ENCODE results near the gene FAM240A. TPM values are rescaled to one million over a fixed set of nuclear protein-coding genes. Genes with fewer than 3 reads are reported as not detected.

The FAM240A gene
- total RNA-seq, 1 donor from 2014 or later = not detected

- Histone ChIP-seq H3K9me3 (ENCODE audit: low read depth) (no peaks in the 10 kb centered on the region), H3K4me1 (peaks cover 47% of the 10 kb centered on the region), H2AFZ (replicated peaks) (no peak overlapping the region), H3K36me3 (no peaks in the 10 kb centered on the region), H3K79me2 (ENCODE audit: low read depth) (no peaks in the 10 kb centered on the region), H4K20me1 (ENCODE audit: low read depth) (no peaks in the 10 kb centered on the region), H3K27me3 (no peaks in the 10 kb centered on the region), H3K9ac (no peak overlapping the region), H3F3A (ENCODE audit: low read depth) (no peaks in the 10 kb centered on the region), H3K4me2 (peak overlapping the region; percentile 49), H3K27ac (no peak overlapping the region), H3K4me3 (no peak overlapping the region)
- peak overlapping the region; percentile 78 for H3K27ac Mint-ChIP-seq
- no peaks in the 10 kb centered on the region for H3K9me3 Mint-ChIP-seq
- peak overlapping the region; percentile 16 for H3K4me3 Mint-ChIP-seq
- TF ChIP-seq EZH2 (IDR thresholded peaks at IDR 0.05) (no peak), CTCF (IDR thresholded peaks at IDR 0.05) (no peak), EZH2phosphoT487 (IDR thresholded peaks at IDR 0.05) (no peak)
- no peak for DNase-seq (ENCODE audit: low spot score)
- H3K36me3 Mint-ChIP-seq = no peaks in the 10 kb centered on the region
- peaks cover 50% of the 10 kb centered on the region for H3K4me1 Mint-ChIP-seq
- peaks cover 22% of the 10 kb centered on the region for H3K27me3 Mint-ChIP-seq (ENCODE audit: insufficient read depth, low read depth)
These were observed 50.6 kb downstream of the FAM240A start for GRCh38 chr3:46662771-46663551.

- no peak overlapping the region for H2AFZ ChIP-seq (replicated peaks)
These were observed 51.3 kb downstream of the FAM240A start for GRCh38 chr3:46663591-46664135.

GRCh38 chr3:46664188-46664970 lies 52.1 kb downstream of the FAM240A start:
- Histone ChIP-seq H4K20me1 (ENCODE audit: low read depth) (no peaks in the 10 kb centered on the region), H3F3A (ENCODE audit: low read depth) (no peaks in the 10 kb centered on the region), H3K36me3 (no peaks in the 10 kb centered on the region), H3K27ac (no peak overlapping the region), H3K9me3 (ENCODE audit: low read depth) (no peaks in the 10 kb centered on the region), H3K4me3 (no peak overlapping the region), H3K4me1 (peaks cover 40% of the 10 kb centered on the region), H3K79me2 (ENCODE audit: low read depth) (no peaks in the 10 kb centered on the region), H3K27me3 (no peaks in the 10 kb centered on the region), H3K4me2 (no peak overlapping the region), H3K9ac (no peak overlapping the region), H2AFZ (replicated peaks) (no peak overlapping the region)
- H3K9me3 Mint-ChIP-seq = no peaks in the 10 kb centered on the region
- H3K27ac Mint-ChIP-seq = no peak overlapping the region
- no peaks in the 10 kb centered on the region for H3K36me3 Mint-ChIP-seq
- H3K27me3 Mint-ChIP-seq (ENCODE audit: insufficient read depth, low read depth) = peaks cover 18% of the 10 kb centered on the region
- no peak overlapping the region for H3K4me3 Mint-ChIP-seq
- TF ChIP-seq EZH2phosphoT487 (IDR thresholded peaks at IDR 0.05) (no peak), EZH2 (IDR thresholded peaks at IDR 0.05) (no peak), CTCF (IDR thresholded peaks at IDR 0.05) (no peak)
- peaks cover 44% of the 10 kb centered on the region for H3K4me1 Mint-ChIP-seq
- no peak for DNase-seq (ENCODE audit: low spot score)

More at GRCh38 chr3:46663591-46664135, 51.3 kb downstream of the FAM240A start:
- H3K4me3 ChIP-seq = no peak overlapping the region
- no peak overlapping the region for H3K27ac ChIP-seq
- H3K27me3 Mint-ChIP-seq (ENCODE audit: insufficient read depth, low read depth) = peaks cover 18% of the 10 kb centered on the region
- H3F3A ChIP-seq (ENCODE audit: low read depth) = no peaks in the 10 kb centered on the region
- no peaks in the 10 kb centered on the region for H4K20me1 ChIP-seq (ENCODE audit: low read depth)
- H3K4me1 Mint-ChIP-seq = peaks cover 49% of the 10 kb centered on the region
- no peaks in the 10 kb centered on the region for H3K36me3 ChIP-seq
- no peaks in the 10 kb centered on the region for H3K9me3 ChIP-seq (ENCODE audit: low read depth)
- peaks cover 47% of the 10 kb centered on the region for H3K4me1 ChIP-seq
- TF ChIP-seq EZH2phosphoT487 (IDR thresholded peaks at IDR 0.05) (no peak), CTCF (IDR thresholded peaks at IDR 0.05) (peak; percentile 28)
- no peaks in the 10 kb centered on the region for H3K27me3 ChIP-seq
- DNase-seq (ENCODE audit: low spot score) = peak; percentile 53
- peak overlapping the region; percentile 6 for H3K27ac Mint-ChIP-seq
- no peak overlapping the region for H3K4me3 Mint-ChIP-seq
- H3K79me2 ChIP-seq (ENCODE audit: low read depth) = no peaks in the 10 kb centered on the region
- no peaks in the 10 kb centered on the region for H3K36me3 Mint-ChIP-seq
- H3K9me3 Mint-ChIP-seq = no peaks in the 10 kb centered on the region
- H3K9ac ChIP-seq = no peak overlapping the region
- H3K4me2 ChIP-seq = no peak overlapping the region
